ENCODE results near the gene CNTN1.
A peak's percentile ranks its signal among the peaks of the same experiment; 100 is the strongest.

CNTN1 gene

DNA sequence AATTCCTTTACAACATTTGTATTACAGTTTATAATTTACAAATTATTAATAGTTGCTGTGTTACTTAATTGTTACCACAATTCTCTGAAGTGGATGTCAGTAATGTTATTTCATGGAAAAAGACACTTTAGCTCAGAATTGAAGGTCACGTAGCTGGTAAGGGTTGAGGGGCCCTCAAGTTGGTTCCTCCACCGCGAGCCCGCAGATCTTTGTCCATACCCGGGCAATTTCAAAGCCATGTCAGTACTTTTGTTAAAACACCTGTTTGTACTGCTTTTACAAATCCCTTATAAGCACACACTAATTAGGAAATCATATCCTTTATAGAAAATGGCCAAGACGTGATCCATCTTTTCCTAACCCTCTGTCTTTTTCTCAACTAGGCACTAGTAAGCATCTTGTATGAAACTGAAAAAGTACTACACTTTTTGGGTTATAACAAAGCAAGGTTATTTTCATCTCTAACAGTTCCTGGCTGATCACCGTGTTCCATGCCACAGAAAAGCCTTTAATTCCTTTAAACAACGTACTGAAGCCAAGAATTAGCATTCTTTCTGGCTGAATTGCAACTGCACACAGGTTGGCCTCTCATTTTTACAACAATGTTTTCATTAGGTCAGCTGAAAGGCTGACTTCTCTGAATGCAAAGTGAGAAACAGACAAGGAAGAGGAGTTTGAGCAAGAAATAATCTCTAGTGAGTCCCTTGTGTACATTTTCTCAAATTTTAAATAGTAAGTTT lies 76.1 kb downstream of the CNTN1 start:
- DNase-seq: peak in 2 of 51 donors; percentile 10 to 57

DNA sequence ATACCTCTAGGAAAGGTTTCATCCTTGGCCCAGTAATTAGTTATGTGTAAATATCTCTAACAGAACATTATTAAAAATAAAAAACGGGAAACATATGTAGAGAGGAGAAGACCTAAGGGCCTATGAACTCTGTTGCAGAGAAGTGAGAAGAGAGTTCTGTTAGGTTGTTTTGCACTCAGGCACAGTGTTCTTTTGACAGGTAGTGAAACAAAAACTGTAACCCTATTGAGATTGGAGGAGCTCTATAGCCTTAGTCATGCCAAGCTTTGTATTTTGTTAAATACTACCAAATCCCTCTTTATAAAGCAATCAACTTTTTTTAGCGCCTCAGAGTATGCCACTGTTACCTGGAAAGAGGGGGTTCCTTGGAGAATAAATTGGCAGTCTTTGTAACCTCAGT lies 77.6 kb downstream of the CNTN1 start:
- no peak for DNase-seq

DNA sequence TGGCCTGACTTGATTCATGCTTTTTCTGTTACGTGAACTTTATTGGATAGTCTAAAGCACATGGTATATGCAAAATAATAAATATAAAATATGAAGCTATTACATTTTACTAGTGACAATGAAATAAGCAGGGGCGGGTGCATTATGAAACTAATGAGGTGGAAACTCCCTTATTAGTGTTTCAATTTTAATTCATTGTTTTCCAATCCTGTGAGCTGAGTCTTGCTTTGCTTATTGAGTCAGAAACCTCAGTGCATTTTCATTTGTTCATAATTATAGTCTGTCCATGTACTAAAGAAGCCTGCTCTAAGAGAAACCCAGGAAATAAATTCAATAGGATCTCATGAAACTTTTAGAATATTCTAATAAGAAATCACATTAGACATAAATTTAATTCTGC lies 78.5 kb downstream of the CNTN1 start:
- DNase-seq: no peak

DNA sequence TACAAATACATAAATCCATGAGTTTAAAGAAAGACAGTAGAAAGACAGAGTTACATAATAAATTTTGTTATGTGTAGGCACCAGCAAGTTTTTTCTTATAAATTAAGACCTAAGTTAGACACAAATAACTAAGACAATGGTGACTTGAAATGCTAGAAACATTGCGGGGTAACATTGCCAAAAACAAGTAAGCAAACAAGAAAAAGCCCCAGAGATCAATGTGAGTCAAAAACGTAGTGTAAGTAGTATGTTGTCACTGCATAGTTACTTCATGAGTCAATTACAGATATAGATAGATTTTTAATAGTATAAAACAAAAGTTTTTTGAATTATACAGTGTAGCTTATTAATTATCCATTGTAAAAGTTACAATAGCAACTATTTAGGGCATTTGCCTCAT lies 83.4 kb downstream of the CNTN1 start:
- DNase-seq: no peak

DNA sequence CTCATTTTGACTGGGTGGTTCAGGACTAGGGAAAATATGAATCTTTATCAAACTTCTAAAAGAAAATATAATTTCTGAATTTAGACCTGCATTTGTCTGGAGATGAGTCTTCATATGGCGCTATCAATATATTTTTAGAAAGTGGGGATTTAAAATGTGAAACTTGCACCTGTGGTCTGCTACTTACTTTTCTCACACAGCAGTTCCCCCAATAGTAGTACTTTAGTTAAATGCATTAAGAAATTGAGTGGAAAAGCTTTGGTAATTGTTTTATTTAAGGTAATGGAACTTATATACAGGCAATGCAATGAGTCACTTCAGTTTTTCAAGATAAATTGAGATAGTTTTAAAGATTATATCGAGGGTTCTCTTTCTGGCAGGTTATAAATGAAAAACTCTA lies 91.9 kb downstream of the CNTN1 start:
- DNase-seq: no peak

DNA sequence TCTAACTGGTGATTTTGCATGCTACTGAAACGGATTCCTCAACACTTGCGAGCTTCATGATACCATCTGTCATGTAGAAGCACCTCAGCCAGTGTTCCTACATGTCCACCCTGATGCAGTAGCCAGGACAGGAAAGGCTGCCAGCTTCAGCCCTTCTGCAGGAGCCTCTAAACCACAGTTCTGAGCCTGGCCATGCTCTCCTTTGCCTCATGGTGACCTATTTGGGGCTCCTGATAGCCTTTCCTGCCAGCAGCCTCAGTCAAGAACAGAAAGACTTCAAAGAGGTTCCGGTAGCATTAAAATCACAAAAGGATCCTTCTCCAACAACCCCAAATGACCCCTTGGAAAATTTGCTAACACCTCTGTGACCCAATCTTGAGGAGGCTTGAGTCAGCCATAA lies 96.0 kb downstream of the CNTN1 start:
- peak in 1 of 51 donors; percentile 2 for DNase-seq

DNA sequence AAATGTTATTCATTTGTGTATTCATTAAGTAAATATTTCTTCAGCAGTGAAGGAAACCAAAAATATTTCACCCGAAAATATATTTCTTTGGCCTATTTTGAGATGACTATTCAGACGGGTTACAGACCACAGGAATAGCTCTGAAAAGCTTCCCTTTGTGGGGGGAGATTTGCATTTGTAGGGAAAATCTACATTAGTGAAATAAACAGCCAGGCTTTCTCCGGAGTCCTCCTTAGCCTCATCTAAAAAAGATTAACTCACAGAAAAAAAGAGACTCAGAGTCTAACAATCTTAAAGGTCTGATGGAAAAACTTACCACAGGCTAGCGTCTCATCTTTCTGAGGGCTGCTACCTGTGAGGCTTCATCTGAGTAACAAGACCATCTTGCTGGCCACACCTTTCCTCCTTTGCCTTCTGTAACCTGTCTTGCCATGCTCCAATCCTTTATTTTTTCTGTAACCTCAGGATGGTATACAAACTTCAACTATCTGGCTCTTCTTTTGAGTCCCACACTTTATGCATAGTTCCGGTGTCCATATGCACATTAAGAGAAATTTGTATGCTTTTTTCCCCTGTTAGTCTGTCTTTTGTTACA lies 100.7 kb downstream of the CNTN1 start:
- no peak for DNase-seq

DNA sequence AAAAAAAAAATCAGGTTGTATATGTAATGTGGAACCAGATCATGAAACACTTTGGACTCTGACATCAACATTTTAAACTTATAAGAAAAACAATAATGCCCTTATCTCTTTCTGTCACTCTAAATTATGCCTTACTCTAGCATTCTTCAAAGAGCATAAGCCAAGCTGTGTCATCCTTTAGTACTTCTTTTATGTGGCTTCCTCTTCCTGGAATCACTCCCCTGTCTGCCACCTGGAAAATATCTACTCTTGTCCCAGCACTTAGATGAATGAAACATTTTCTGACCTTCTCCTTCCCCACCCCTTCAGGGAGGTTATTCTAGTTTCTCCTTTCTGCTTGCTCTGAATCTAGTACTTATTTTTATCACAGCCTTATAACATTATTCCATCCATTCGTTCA lies 101.2 kb downstream of the CNTN1 start:
- no peak for DNase-seq

DNA sequence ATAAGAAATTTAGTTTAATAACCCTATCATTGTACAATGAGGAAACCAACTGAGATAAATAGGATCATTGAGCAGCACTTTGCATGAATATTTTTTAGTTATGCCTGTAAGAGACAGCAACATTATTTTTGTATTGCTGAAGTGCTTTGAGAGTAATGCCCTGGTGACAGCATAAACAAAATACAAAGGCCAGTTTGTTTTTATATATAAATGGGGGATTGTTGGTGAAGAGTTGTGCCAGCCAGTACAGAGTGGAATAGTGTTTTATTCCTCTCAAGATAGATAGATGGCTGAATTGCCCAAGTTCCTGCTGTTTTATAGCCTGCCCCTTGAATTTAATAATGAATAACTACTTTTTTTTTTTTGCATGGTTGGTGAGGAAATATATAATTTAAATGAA lies 101.8 kb downstream of the CNTN1 start:
- peak in 2 of 51 donors; percentile 22 to 26 for DNase-seq

DNA sequence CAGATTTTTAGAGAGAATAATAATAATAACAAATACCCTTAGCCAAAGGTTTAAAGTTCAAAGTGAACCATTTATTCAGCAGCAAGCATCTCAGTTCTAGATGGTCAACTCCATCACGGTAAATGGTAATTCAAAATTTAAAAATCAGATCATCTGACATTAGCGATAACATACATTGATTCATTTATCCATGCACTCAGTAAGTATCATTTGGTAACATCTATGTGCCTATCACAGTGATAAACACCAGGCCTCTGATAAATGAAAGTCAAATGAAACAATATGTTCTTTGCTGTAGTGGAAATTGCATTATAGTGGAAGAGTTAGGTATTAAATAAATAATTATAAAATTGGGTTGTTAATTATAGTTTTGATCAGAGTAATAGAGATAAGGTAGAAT lies 108.8 kb downstream of the CNTN1 start:
- DNase-seq: no peak

DNA sequence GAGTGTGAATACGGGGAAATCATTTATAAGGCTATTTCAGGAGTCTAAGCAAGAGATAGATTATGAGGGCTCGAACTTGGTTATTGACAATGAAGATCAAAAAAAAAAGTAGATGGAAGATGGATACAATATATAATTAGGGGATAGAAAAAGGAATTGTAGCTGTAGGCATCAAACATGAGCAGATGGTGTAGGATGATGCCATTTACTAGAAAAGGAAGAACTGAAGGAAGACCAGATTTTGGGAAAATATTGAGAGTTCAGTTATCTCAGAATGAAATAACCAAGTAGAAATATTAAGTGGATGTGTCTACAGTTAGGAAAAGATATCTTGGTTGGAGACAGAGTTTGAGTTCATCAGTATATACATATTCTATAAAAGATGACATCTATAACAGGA lies 109.6 kb downstream of the CNTN1 start:
- no peak for DNase-seq

DNA sequence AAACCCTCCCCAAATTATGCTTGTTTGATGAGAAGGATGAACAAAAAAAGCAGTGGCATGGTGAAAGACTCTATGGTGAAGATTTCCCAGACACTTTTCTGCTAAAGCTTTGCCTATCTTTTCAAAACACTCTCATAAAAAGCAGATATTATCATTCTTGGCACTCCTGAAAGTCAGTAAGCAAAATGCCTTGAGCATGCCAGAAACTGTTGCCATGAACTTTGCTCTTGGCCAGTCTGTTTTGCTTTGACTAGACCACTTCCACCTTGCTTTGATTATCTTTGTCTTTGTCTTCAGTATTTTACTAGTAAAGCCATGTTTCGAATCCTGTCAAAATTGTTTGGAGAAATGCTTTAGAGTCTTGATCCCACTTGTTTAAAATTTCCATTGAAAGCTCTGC lies 110.4 kb downstream of the CNTN1 start:
- DNase-seq: no peak

DNA sequence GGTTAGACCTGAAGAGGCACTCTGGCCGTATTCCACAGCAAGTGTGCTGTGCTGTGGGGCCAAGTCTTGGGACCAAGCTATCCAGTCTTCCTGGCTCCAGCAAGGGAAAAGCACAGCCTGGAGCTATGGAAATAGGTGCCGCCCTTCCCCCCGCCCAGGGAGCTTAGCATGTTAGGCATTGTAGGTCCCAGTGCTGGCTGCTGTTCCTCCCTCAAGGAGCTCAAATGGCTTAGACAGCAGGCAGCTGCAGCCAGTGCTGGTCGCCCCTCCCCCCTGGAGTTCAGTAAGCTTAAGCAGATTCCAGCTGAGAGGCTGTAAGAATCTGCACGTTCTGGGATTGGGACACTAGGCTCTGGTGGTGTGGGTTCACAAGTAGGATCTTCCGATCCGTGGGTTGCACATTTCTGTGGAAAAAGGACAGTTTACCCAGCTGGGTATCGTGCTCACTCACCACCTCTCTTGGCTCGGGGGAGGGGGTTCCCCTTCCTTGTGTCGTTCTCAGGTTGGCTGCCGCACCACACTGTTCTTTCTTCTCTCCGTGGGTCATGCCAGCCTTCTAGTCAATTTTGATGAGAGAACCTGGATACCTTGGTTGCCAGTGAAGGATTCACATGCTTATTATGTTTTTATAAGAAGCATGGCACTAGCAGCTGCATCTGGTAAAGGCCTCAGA lies 127.3 kb downstream of the CNTN1 start:
- DNase-seq: peak in 13 of 51 donors; percentile 1 to 38 (median 13)

DNA sequence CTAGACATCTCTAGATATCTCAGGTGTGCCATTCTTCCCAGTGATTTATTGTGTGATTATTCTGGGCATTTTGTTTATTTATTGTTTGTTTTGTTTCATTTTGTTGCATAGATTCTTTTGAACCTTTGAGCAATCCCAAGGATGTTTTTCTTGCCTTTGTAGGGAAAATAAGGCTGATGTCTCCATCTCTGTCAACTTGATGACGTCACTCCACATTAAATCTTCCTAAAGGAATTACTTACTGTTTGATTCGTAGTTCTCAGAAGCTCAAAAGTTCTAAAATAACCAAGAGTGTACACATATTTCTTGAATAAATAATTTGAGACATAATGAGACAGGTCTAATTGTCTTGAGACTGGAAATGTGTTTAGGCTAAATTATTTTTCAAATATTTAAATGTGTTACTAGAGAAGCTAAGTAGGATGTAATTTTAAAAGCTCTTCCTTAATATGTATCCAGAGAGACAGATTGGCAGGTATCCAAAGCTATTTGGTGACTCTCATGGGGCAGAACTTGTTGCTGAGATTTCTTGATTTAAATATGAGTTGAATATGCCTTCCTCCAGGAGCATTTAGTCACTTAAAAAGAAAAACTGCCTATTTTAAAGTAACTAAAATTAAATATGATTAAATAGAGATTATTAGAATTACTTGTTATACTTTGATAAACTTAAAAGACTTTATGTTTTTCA lies 128.7 kb downstream of the CNTN1 start:
- no peak for DNase-seq

DNA sequence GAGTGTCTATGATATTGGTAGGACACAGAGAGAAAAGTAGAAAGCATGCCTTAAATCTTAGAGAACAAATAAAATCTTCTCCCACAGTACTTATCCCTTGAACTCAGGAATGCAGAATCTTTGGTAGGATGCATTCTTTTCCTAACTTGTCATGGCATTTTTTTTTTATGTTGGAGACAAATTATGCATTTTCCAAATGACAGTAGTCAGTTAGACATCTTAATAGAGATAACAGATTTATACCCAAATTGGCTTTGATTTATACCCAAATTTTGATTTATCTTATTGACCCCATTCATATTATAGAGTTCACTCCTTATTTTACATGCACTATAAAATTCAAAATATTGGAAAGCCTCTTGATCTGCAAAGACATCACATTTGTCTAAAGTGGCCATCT lies 132.9 kb downstream of the CNTN1 start:
- no peak for DNase-seq

DNA sequence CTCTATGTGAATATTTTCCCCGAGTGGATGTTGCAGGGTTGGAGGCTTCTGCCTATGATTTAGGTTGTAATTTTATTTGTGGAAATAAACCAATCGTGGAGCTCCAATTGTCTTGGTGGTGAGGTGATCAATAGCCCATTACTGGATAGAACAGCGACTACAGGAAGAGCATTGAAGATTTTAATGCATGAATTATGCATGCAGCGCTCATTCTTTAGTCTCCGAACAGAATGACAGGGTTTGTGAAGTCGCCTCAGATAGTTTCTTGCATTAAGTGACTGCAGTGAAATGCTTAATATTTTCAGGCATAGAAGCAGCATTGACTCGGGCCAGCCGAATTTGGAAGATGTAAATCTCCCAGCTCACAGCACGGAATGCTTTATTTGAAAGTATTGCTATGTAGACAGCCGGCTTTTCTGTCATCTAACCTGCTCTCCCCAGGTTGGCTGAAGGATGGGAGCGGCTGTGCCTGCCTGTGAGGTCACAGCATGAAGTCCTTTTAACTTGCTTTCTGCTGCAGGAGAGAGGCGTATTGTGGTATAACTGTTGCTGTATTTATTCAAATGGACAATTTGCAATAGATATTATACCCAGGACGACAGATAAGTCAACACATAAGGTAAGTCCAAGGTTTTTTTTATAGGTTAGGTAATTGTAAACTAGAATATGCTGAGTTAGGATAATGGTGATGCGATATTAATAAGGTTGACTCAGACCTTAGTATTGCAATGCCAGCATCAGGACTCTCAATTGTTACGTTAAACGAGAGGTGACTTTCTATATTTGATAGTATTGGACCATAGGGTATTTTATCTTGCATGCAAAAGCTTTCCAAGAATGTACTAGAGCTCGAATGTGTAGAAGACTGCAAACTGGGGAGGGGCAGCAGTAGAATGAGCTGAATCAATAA lies 135.7 kb downstream of the CNTN1 start:
- peak in 8 of 51 donors; percentile 3 to 36 (median 8) for DNase-seq

DNA sequence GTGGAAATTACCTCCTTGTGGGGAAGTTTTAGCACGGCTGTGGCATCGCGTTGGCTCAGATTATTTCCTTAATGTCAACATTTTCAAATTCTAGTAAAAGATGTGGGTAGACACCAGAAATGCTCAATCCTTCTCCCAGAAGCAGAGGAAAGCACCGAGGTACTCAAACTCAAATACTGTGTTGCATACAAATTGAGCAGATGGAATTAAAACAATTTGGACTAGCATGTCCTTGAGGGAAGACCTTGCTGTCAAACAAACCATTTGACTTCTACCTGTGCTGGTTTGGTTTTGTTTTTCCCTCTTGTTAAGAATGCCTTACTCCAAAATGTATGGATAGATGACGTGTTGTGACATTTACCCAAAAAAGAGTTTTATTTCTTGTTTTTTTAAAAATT lies 136.4 kb downstream of the CNTN1 start:
- no peak for DNase-seq

DNA sequence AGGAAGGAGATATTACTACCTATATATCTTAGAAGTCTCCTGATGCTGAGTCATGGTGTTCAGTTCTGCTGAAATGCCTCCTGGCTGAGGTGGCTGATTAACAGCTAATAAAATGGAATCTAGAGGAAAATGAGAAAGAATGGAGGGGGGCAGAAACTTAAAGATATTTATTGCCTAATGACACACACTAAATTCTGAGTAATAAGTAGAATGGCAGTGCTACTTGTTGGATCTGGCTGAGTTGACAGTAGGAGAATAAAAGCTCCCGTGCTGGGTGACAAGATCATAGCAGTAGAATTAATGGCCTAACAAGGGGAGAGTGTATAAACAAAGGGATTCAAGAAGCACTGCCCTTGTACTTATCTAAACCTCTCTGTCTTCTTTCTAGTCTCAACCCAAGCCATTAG lies 137.5 kb downstream of the CNTN1 start:
- DNase-seq: no peak

DNA sequence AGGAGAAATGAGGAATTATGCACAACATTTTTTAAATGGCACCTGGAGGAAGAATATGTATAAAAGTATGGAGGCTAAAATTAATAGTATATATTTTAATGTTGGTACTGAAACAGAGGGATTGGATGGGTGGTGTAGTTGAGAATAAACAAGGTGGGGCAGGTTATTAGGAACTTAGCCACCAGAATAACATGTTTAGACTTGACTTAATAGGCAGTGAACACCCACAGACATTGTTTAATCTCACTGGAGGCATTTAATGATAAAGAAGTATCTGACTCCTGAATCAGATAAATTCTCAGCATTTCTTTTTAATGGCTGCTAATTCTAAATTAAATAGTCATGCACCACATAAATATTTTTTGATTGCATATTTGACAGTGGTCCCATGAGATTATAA lies 139.7 kb downstream of the CNTN1 start:
- DNase-seq: no peak

DNA sequence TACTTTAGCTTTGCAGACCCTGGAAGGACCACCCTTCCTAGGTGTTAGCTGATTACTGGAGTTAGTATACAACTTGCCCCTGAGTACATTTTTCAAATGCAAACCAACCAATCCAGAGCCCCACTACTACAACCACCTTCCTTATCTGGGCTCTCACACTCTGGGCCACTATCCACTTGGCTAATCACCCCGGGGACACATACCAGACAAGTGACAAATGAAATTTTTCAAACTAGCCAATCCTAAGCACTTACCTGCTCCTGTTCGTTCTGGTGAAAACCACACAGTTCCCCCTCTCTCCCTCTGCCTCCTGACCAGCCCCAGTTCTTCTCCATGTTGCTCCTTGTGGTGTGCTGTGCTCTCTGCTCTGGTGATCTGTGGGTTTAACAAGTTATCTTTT lies 140.4 kb downstream of the CNTN1 start:
- no peak for DNase-seq

DNA sequence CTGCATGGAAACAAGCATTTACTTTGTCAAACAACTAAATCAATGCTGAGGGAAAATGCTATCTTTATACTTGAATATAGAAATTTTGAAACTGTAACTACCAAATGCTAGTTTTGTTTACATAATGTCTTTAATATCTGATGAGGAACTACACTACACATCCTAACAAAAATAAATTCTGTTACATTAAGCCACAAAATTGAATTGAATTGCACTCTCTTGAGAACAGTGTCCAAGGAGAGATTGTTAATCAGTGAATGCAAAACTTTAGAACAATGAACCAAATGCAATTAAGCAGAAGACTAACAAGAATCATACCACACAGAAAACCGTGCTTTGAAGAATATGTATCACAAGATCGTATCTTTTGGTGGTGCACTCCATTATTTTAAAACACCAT lies 141.6 kb downstream of the CNTN1 start:
- DNase-seq: no peak
